RKO (cell line): ENCODE data around the gene PLEKHG2.

Source experiments
- DNase-seq: peaks from one replicate; pipeline ENCODE4 v3.0.0-alpha.2; 2016; ENCODE audit warnings: low spot score

The PLEKHG2 gene

GRCh38 chr19:39406656-39407409 is 5.6 kb upstream of the PLEKHG2 start, which contains the start of gene ZFP36:
Gene ZFP36 (plus strand): TSS chr19:39406847. CDS start chr19:39406905, 58 bp downstream.
- DNase-seq: peak; percentile 82

- DNase-seq: no peak
Observed at GRCh38 chr19:39407410-39407659, 5.1 kb upstream of the PLEKHG2 start.

GRCh38 chr19:39407660-39408391 is 4.6 kb upstream of the PLEKHG2 start:
- peak; percentile 58 for DNase-seq

GRCh38 chr19:39408392-39409207 is 3.9 kb upstream of the PLEKHG2 start:
- peak; percentile 75 for DNase-seq

- peak; percentile 69 for DNase-seq
Observed at GRCh38 chr19:39409208-39410016, 3.1 kb upstream of the PLEKHG2 start.

- peak; percentile 61 for DNase-seq
Observed at GRCh38 chr19:39410017-39410830, 2.2 kb upstream of the PLEKHG2 start.

- no peak for DNase-seq
Observed at GRCh38 chr19:39410831-39411080, 1.7 kb upstream of the PLEKHG2 start.

- peak; percentile 67 for DNase-seq
Observed at GRCh38 chr19:39411081-39411831, 1.2 kb upstream of the PLEKHG2 start.

- DNase-seq: peak; percentile 93
Observed at GRCh38 chr19:39411832-39412099, 703 bp upstream of the PLEKHG2 start.

GRCh38 chr19:39412867-39413271 is 400 bp downstream of the PLEKHG2 start:
- no peak for DNase-seq

- DNase-seq: peak; percentile 55
Observed at GRCh38 chr19:39413272-39413910, 922 bp downstream of the PLEKHG2 start.

GRCh38 chr19:39413911-39414608 is 1.6 kb downstream of the PLEKHG2 start:
- DNase-seq: no peak

GRCh38 chr19:39415111-39416046 is 2.9 kb downstream of the PLEKHG2 start:
- DNase-seq: no peak

GRCh38 chr19:39416152-39417120 is 4.0 kb downstream of the PLEKHG2 start:
- no peak for DNase-seq

- no peak for DNase-seq
Observed at GRCh38 chr19:39417463-39418181, 5.2 kb downstream of the PLEKHG2 start.

GRCh38 chr19:39419003-39419402 is 6.5 kb downstream of the PLEKHG2 start:
- peak; percentile 55 for DNase-seq

- no peak for DNase-seq
Observed at GRCh38 chr19:39420769-39421168, 8.3 kb downstream of the PLEKHG2 start.
